GM18873 (cell line): ENCODE results near the gene ORAI1.
A peak's percentile ranks its signal among the peaks of the same experiment; 100 is the strongest.
"Not testable (repeated sequence)": the region's sequence is repeated elsewhere in the genome, so short reads cannot be mapped to it uniquely, and the experiment has no call there.

ENCODE experiments used
- ATAC-seq: cut with Tn5 transposase; IDR thresholded peaks from one replicate; pipeline ENCODE4 v1.9.1; 2021; ENCODE audit warnings: mild to moderate bottlenecking, moderate library complexity, moderate number of reproducible peaks; ENCODE audit not compliant: unreplicated experiment, low FRiP score

ORAI1 gene

GRCh38 chr12:121626087-121626852, at the start of gene ORAI1:
Gene ORAI1, plus strand, starts transcription at chr12:121626530.
- peak; percentile 55 for ATAC-seq

- ATAC-seq, result no peak
These were observed 49.4 kb upstream of the ORAI1 start for GRCh38 chr12:121576851-121577391.

- no peak for ATAC-seq
These were observed 48.7 kb upstream of the ORAI1 start for GRCh38 chr12:121577443-121578180.

- no peak for ATAC-seq
These were observed 47.8 kb upstream of the ORAI1 start for GRCh38 chr12:121578230-121579189.

- no peak for ATAC-seq
These were observed 47.0 kb upstream of the ORAI1 start for GRCh38 chr12:121579190-121579791.

GRCh38 chr12:121579981-121580868, 46.1 kb upstream of the ORAI1 start:
- ATAC-seq, result no peak

GRCh38 chr12:121580959-121581685, 45.2 kb upstream of the ORAI1 start, which contains the start of gene KDM2B:
Gene KDM2B, minus strand, starts transcription at chr12:121581023. Its CDS starts 112 bp downstream, at chr12:121580911.
- no peak for ATAC-seq

GRCh38 chr12:121581686-121582429, 44.5 kb upstream of the ORAI1 start:
- ATAC-seq, result no peak

- no peak for ATAC-seq
These were observed 43.6 kb upstream of the ORAI1 start for GRCh38 chr12:121582583-121583333.

GRCh38 chr12:121583334-121583661, 43.0 kb upstream of the ORAI1 start:
- not testable (repeated sequence) for ATAC-seq

- not testable (repeated sequence) for ATAC-seq
These were observed 41.4 kb upstream of the ORAI1 start for GRCh38 chr12:121584885-121585284.

- ATAC-seq, result no peak
These were observed 35.7 kb upstream of the ORAI1 start for GRCh38 chr12:121590476-121591143.

GRCh38 chr12:121592320-121592719, 34.0 kb upstream of the ORAI1 start:
- no peak for ATAC-seq

- no peak for ATAC-seq
These were observed 30.8 kb upstream of the ORAI1 start for GRCh38 chr12:121595520-121595919.

GRCh38 chr12:121596526-121596925, 29.8 kb upstream of the ORAI1 start:
- no peak for ATAC-seq

- no peak for ATAC-seq
These were observed 25.5 kb upstream of the ORAI1 start for GRCh38 chr12:121600702-121601336.
